ENCODE measurements around the gene MORF4L1. TPM values are rescaled to one million over a fixed set of nuclear protein-coding genes. Genes with fewer than 3 reads are reported as not detected.

MORF4L1 gene
- total RNA-seq, 1 experiment from 2014 or later, result 216 TPM

- H3K27ac ChIP-seq (ENCODE audit: low read length), result no peak overlapping the region
- ChIA-PET CTCF (no interaction called here), POLR2A (ENCODE audit: unreplicated experiment) (no interaction called here)
- H3K9me3 ChIP-seq (ENCODE audit: low read length), result no peaks in the 10 kb centered on the region
- intact Hi-C loops (cut with micrococcal nuclease), result no loop called here
- H3K79me2 ChIP-seq (ENCODE audit: low read length), result no peaks in the 10 kb centered on the region
- no peak for ATAC-seq
- H3K9me2 ChIP-seq (replicated peaks; ENCODE audit: low read length), result no peaks in the 10 kb centered on the region
- no peaks in the 10 kb centered on the region for H3K4me1 ChIP-seq (ENCODE audit: insufficient read depth, low read length)
- no peaks in the 10 kb centered on the region for H4K20me1 ChIP-seq (ENCODE audit: low read length)
- H3K9ac ChIP-seq (ENCODE audit: low read length), result no peak overlapping the region
- no TSS peak for BruUV-seq (replicated peaks)
- no peak for DNase-seq
- no peak overlapping the region for H3K4me2 ChIP-seq (ENCODE audit: low read length)
- no peaks in the 10 kb centered on the region for H3F3A ChIP-seq (ENCODE audit: low read length, unreplicated experiment)
- H3K4me3 ChIP-seq (ENCODE audit: low read length), result no peak overlapping the region
- H2AFZ ChIP-seq (ENCODE audit: low read length), result no peak overlapping the region
- H3K36me3 ChIP-seq (ENCODE audit: low read depth, low read length), result no peaks in the 10 kb centered on the region
- H3K27me3 ChIP-seq (ENCODE audit: low read length), result no peaks in the 10 kb centered on the region
- TF ChIP-seq EZH2 (IDR thresholded peaks at IDR 0.05; ENCODE audit: low read length, unreplicated experiment), result no peak
- TF ChIP-seq, protein P1, sequence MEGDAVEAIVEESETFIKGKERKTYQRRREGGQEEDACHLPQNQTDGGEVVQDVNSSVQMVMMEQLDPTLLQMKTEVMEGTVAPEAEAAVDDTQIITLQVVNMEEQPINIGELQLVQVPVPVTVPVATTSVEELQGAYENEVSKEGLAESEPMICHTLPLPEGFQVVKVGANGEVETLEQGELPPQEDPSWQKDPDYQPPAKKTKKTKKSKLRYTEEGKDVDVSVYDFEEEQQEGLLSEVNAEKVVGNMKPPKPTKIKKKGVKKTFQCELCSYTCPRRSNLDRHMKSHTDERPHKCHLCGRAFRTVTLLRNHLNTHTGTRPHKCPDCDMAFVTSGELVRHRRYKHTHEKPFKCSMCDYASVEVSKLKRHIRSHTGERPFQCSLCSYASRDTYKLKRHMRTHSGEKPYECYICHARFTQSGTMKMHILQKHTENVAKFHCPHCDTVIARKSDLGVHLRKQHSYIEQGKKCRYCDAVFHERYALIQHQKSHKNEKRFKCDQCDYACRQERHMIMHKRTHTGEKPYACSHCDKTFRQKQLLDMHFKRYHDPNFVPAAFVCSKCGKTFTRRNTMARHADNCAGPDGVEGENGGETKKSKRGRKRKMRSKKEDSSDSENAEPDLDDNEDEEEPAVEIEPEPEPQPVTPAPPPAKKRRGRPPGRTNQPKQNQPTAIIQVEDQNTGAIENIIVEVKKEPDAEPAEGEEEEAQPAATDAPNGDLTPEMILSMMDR (conservative IDR thresholded peaks at IDR 0.05; ENCODE audit: low read depth, low read length), result no peak
These were observed 42.0 kb upstream of the MORF4L1 start for GRCh38 chr15:78830514-78831228.

DNA sequence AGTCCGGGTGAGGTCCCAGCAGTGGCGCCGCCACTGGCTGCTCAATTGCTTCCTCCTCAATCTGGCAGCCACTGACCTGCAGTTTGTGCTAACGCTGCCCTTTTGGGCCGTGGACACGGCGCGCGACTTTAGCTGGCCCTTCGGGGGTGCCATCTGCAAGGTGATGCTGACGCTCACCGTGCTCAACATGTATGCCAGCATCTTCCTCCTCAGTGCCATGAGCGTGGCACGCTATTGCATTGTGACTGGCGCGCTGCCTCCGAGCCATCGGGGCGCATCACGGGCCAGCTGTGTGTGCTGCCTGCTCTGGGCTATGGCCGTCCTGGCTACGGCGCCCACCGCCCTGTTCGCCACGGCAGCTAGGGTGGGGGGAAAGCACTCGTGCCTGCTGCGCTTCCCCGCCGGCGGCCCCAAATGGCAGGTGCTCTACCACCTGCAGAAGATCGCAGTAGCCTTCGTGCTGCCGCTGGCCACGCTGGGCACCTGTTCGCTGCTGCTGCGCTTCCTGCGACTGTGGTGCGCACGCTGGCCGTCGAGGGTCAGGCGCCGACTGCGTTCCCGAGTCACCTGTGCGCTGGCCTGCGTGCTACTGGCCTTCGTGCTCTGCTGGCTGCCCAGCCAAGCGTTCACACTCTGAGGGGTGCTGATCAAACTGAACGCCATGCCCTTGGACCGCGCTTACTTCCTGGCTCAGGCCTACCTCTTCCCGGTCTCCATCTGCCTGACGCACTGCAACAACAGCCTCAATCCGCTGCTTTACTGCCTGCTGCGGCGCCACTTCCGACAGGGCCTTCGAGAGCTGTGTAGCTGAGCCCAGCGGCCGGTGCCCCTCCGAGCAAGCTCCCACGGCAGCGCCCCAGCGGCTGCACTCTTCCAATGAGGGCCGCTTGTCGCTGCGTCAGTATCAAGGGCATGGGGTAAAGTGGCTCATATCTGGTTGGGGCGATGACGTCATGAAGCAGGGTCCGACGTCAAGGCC is 41.2 kb upstream of the MORF4L1 start:
- Histone ChIP-seq H4K20me1 (ENCODE audit: low read length) (no peaks in the 10 kb centered on the region), H2AFZ (ENCODE audit: low read length) (no peak overlapping the region)

More for the DNA sequence above, 41.2 kb upstream of the MORF4L1 start:
- Histone ChIP-seq H3K9ac (ENCODE audit: low read length) (no peak overlapping the region), H3K27me3 (ENCODE audit: low read length) (no peaks in the 10 kb centered on the region), H3K79me2 (ENCODE audit: low read length) (no peaks in the 10 kb centered on the region), H3K9me3 (ENCODE audit: low read length) (no peaks in the 10 kb centered on the region), H3K27ac (ENCODE audit: low read length) (no peak overlapping the region), H3K4me3 (ENCODE audit: low read length) (no peak overlapping the region), H3K9me2 (replicated peaks; ENCODE audit: low read length) (no peaks in the 10 kb centered on the region), H3K4me1 (ENCODE audit: insufficient read depth, low read length) (no peaks in the 10 kb centered on the region), H3K36me3 (ENCODE audit: low read depth, low read length) (no peaks in the 10 kb centered on the region), H3K4me2 (ENCODE audit: low read length) (no peak overlapping the region), H3F3A (ENCODE audit: low read length, unreplicated experiment) (no peaks in the 10 kb centered on the region)
- TF ChIP-seq EZH2 (IDR thresholded peaks at IDR 0.05; ENCODE audit: low read length, unreplicated experiment) (no peak), EZH2phosphoT487 (IDR thresholded peaks at IDR 0.05; ENCODE audit: borderline replicate concordance, low read length) (no peak)
- TF ChIP-seq, protein P1 (conservative IDR thresholded peaks at IDR 0.05; ENCODE audit: low read depth, low read length), result no peak
- intact Hi-C loops (cut with micrococcal nuclease), result no loop called here
- no peak for ATAC-seq
- no peak for DNase-seq
- no TSS peak for BruUV-seq (replicated peaks)
- ChIA-PET POLR2A (ENCODE audit: unreplicated experiment) (no interaction called here), CTCF (no interaction called here)
